Endothelial cell (in vitro differentiated cells): ENCODE measurements around the gene PIGQ. TPM values are rescaled to one million over a fixed set of nuclear protein-coding genes. Genes with fewer than 3 reads are reported as not detected.

Experiments
- DNase-seq: peaks from one replicate; pipeline ENCODE4 v3.0.0; 2021; ENCODE audit warnings: low spot score
- H3K27ac Mint-ChIP-seq: one replicate; pipeline ENCODE4 v1.8.0; 2021; ENCODE audit warnings: mixed read lengths, inconsistent platforms; ENCODE audit not compliant: unreplicated experiment
- H3K27me3 Mint-ChIP-seq: one replicate; pipeline ENCODE4 v1.8.0; 2021; ENCODE audit warnings: mild to moderate bottlenecking, moderate library complexity, mixed read lengths, inconsistent platforms; ENCODE audit not compliant: unreplicated experiment
- H3K36me3 Mint-ChIP-seq: one replicate; pipeline ENCODE4 v1.8.0; 2021; ENCODE audit warnings: mild to moderate bottlenecking, low read depth, mixed read lengths, inconsistent platforms; ENCODE audit not compliant: unreplicated experiment
- H3K4me1 Mint-ChIP-seq: one replicate; pipeline ENCODE4 v1.8.0; 2021; ENCODE audit warnings: mild to moderate bottlenecking, mixed read lengths, inconsistent platforms; ENCODE audit not compliant: unreplicated experiment
- H3K4me3 Mint-ChIP-seq: one replicate; pipeline ENCODE4 v1.8.0; 2021; ENCODE audit warnings: mild to moderate bottlenecking, mixed read lengths, inconsistent platforms; ENCODE audit not compliant: unreplicated experiment
- H3K9me3 Mint-ChIP-seq: one replicate; pipeline ENCODE4 v1.8.0; 2021; ENCODE audit warnings: mixed read lengths, inconsistent platforms; ENCODE audit not compliant: unreplicated experiment
- CTCF ChIP-seq: fragments of 200-600 bp; sonication (generic); IDR thresholded peaks from one replicate; pipeline ENCODE4 v1.5.0; 2021; ENCODE audit warnings: antibody characterized with exemption; ENCODE audit not compliant: unreplicated experiment
- microRNA-seq: library from miRNA; unstranded; fragments of <30 nt; microRNA quantifications from one replicate; pipeline ENCODE4, GENCODE V29; 2020; ENCODE audit not compliant: unreplicated experiment
- total RNA-seq: library from RNA; stranded (reverse); fragmentation: NEBNext Ultra II Directional; extraction: Animal tissue kit (Norgen Biotek cat#: 25700); gene quantifications from one replicate; pipeline ENCODE4 v1.2.1, GENCODE V29; 2021; ENCODE audit not compliant: unreplicated experiment

PIGQ gene
- total RNA-seq, 1 donor from 2014 or later = 38.4 TPM

GRCh38 chr16:633336-634050 is 63.7 kb downstream of the PIGQ start:
- Mint-ChIP-seq H3K27ac (no peak overlapping the region), H3K36me3 (no peaks in the 10 kb centered on the region), H3K4me3 (no peak overlapping the region), H3K27me3 (peaks cover 8% of the 10 kb centered on the region), H3K4me1 (peaks cover 3% of the 10 kb centered on the region), H3K9me3 (no peaks in the 10 kb centered on the region)
- no peak for TF ChIP-seq CTCF
- peak; percentile 6 for DNase-seq

Small RNAs within 50 kb of the gene (microRNA-seq; reads per million reads assigned to microRNA genes)
- 47.8 reads per million, percentile 77 among the genes with 10 or more reads in this experiment for gene MIR3176
- gene MIR5587 = 3.6 reads per million, percentile 42 among the genes with 10 or more reads in this experiment

Other genes starting within 250 kb of the PIGQ start
- 17.5 TPM for gene AXIN1, start 217.2 kb upstream of the PIGQ start, total RNA-seq
- gene MRPL28, start 199.4 kb upstream of the PIGQ start, total RNA-seq = 70.8 TPM
- 133 TPM for gene PGAP6, start 188.0 kb upstream of the PIGQ start, total RNA-seq
- 139 TPM for gene NME4, start 172.8 kb upstream of the PIGQ start, total RNA-seq
- gene DECR2, start 168.1 kb upstream of the PIGQ start, total RNA-seq = 14.6 TPM
- 81.5 TPM for gene RAB11FIP3, start 144.3 kb upstream of the PIGQ start, total RNA-seq
- 49.0 TPM for gene CAPN15, start 42.3 kb upstream of the PIGQ start, total RNA-seq
- not detected for gene PRR35, start 9.6 kb upstream of the PIGQ start, total RNA-seq
- gene NHLRC4, start 3.0 kb upstream of the PIGQ start, total RNA-seq = 0.69 TPM
- 18.5 TPM for gene RAB40C, start 20.1 kb downstream of the PIGQ start, total RNA-seq
- gene WFIKKN1, start 61.0 kb downstream of the PIGQ start, total RNA-seq = 0.44 TPM
- 48.5 TPM for gene METTL26, start 66.3 kb downstream of the PIGQ start, total RNA-seq
- gene MCRIP2, start 71.9 kb downstream of the PIGQ start, total RNA-seq = 2.9 TPM
- gene WDR90, start 79.4 kb downstream of the PIGQ start, total RNA-seq = 25.2 TPM
- 121 TPM for gene RHOT2, start 98.2 kb downstream of the PIGQ start, total RNA-seq
- gene RHBDL1, start 105.7 kb downstream of the PIGQ start, total RNA-seq = 1.6 TPM
- gene STUB1, start 110.4 kb downstream of the PIGQ start, total RNA-seq = 93.7 TPM
- gene JMJD8, start 114.4 kb downstream of the PIGQ start, total RNA-seq = 31.6 TPM
- gene WDR24, start 120.4 kb downstream of the PIGQ start, total RNA-seq = 16.1 TPM
- not detected for gene FBXL16, start 135.8 kb downstream of the PIGQ start, total RNA-seq
- 11.2 TPM for gene METRN, start 145.2 kb downstream of the PIGQ start, total RNA-seq
- gene ANTKMT, start 151.2 kb downstream of the PIGQ start, total RNA-seq = 11.1 TPM
- gene CCDC78, start 156.5 kb downstream of the PIGQ start, total RNA-seq = 0.85 TPM
- gene HAGHL, start 157.1 kb downstream of the PIGQ start, total RNA-seq = 1.5 TPM
- 51.0 TPM for gene CIAO3, start 171.0 kb downstream of the PIGQ start, total RNA-seq
- 0.44 TPM for gene MSLN, start 190.8 kb downstream of the PIGQ start, total RNA-seq
- gene RPUSD1, start 218.4 kb downstream of the PIGQ start, total RNA-seq = 27.6 TPM
- 56.8 TPM for gene CHTF18, start 218.7 kb downstream of the PIGQ start, total RNA-seq
- not detected for gene GNG13, start 230.8 kb downstream of the PIGQ start, total RNA-seq